Daoy (cell line): ENCODE measurements around the gene CNTNAP2. TPM values are rescaled to one million over a fixed set of nuclear protein-coding genes. Genes with fewer than 3 reads are reported as not detected.

Experiments
- DNase-seq: peaks from one replicate; pipeline ENCODE4 v3.0.0-alpha.2; 2015; ENCODE audit warnings: low read depth
- total RNA-seq: library from RNA; depleted of rRNA; stranded (reverse); fragments of >200 nt; shearing (Covaris generic); gene quantifications from 2 replicates; pipeline ENCODE4 v1.2.3, GENCODE V29; 2014

CNTNAP2 gene
- total RNA-seq, 1 experiment from 2014 or later: 6.4 TPM

- DNase-seq: no peak
These were observed 449.3 kb downstream of the CNTNAP2 start for GRCh38 chr7:146565872-146566271.

DNA sequence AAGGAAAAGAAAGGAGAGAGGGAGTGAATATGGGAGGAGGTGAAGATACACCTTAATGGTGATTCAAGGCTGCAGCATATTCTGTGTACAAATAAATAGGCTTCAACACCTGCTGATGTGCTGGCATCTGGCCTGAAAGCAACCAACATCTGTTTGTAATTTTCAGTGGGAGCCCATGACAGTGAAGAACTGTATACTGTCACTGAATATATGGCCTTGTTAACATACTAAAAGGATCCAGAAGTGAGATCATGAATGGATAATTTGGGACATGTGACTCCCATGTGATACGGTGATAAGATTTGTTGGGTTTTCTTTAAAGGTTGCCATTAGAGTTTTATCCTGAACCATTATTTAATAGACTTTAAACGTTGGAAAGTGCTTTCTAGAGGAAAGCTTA lies 459.3 kb downstream of the CNTNAP2 start:
- no peak for DNase-seq

GRCh38 chr7:146591976-146592375 lies 475.4 kb downstream of the CNTNAP2 start:
- no peak for DNase-seq

DNA sequence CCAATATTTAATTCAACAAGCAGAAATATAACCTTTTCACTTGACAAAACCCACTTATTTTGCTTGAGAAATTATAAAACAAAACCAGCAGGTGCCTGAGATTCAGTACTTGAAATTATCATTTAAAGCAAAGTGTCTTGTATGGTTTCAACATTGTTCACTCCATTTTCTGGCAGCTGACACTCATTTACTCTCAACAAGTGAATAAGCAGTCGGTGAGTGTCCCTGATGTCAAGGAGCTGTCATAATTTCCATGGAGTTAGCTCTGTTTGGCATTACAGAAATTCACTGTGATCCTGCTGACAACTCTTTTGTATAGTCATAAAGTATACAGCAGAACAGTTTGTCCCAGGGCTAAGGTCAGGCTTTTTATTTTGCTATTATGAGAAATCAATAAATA lies 490.0 kb downstream of the CNTNAP2 start:
- no peak for DNase-seq

- no peak for DNase-seq
These were observed 503.0 kb downstream of the CNTNAP2 start for GRCh38 chr7:146619641-146620040.

- no peak for DNase-seq
These were observed 510.3 kb downstream of the CNTNAP2 start for GRCh38 chr7:146626912-146627311.

- DNase-seq: no peak
These were observed 518.8 kb downstream of the CNTNAP2 start for GRCh38 chr7:146635205-146636032.

DNA sequence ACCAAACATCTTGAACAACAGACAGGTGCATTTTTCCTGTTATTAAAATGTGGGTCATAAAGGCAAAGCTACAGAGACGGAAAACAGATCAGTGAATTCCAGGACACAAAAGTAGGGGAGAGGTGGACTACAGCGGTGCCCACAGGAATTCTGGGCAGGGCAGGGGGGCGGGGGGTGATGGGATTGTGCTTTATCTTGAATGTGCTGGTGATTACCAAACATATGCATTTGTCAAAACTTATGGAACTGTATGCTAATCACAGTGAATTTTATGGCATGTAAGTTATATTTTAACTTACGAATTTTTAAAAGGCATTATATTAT lies 519.4 kb downstream of the CNTNAP2 start:
- DNase-seq: no peak

GRCh38 chr7:146636581-146636980 lies 520.0 kb downstream of the CNTNAP2 start:
- no peak for DNase-seq

DNA sequence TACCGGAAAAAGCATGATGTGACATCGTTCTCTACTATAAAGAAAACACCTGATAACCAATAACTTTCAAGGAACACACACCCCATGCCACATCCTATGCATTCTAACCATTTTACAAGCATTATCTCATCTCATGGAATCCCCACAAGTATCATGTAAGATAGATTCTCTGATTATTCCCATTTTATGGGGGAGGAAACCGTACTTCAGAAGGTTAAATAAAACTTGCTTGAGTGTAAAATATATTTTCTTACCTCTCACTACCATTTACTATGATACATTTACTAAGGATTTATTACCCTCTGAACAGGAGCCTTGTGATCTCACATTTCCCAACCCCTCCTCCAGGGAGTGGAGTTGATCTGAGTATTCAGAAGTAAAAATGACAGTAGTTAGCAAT lies 522.7 kb downstream of the CNTNAP2 start:
- no peak for DNase-seq

- no peak for DNase-seq
These were observed 524.9 kb downstream of the CNTNAP2 start for GRCh38 chr7:146641491-146641890.

DNA sequence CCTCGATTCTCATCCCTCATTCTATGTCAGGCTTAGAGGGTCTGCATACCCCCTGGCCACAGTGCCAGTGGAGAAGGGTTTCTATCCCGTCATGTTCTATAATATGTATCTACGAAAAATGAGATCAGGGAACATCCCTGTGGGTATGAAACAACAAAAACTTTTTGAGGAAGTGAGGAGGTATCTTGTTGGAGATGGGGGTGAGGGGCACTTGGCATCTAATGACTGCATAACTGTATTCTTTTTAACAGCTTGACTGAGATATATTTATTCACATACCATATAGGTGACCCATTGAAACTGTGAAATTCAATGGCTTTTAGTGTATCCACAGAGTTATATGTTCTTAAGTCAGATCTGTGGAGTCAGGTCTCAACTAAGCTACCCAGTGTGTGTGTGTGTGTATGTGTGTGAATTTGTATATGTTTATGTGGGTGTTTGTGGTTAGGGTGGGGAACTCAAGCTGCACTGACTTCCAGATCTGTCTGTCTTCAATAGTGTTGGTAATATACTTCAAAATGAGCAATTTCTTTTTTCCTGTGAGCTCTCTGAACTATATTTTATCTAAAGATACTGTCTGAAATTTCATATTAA lies 528.9 kb downstream of the CNTNAP2 start:
- no peak for DNase-seq

DNA sequence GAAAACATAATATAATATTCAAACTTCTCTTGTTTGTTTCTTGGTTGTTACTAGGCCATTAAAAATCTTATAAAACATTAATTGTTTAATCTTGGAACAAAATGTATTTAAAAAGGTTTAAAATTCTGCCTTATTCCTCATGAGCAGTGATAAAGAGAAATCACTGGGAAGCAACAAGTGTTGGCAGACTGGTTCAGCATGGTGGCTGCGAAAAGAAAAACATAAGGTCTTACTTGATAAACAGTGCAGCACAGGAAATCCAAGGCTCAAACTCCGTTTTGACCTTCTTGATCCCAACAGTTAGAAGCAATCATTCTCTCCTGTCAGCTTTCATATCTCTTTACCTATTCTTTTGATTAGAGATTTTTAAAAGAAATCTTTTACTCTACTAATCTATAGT lies 530.8 kb downstream of the CNTNAP2 start:
- no peak for DNase-seq

- DNase-seq: no peak
These were observed 535.6 kb downstream of the CNTNAP2 start for GRCh38 chr7:146652176-146652575.

DNA sequence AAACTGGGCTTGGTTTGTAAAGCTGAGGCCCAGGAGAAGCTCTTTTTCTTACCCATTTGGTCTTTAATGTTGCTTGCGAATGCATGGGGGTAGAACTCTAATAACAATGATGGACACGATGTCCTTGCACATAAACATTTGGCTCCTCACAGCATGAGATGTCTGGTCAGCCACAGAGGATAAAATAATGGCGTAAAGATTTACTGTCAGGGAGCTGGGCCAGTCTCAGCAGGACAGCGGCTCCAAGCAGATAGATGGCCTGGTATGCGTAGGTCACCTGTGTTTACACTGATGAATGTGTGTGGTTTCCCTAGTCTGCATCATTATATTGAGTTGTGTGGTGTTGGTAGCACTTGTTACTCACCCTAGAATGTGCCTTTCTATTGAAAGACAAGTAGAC lies 537.4 kb downstream of the CNTNAP2 start:
- no peak for DNase-seq

DNA sequence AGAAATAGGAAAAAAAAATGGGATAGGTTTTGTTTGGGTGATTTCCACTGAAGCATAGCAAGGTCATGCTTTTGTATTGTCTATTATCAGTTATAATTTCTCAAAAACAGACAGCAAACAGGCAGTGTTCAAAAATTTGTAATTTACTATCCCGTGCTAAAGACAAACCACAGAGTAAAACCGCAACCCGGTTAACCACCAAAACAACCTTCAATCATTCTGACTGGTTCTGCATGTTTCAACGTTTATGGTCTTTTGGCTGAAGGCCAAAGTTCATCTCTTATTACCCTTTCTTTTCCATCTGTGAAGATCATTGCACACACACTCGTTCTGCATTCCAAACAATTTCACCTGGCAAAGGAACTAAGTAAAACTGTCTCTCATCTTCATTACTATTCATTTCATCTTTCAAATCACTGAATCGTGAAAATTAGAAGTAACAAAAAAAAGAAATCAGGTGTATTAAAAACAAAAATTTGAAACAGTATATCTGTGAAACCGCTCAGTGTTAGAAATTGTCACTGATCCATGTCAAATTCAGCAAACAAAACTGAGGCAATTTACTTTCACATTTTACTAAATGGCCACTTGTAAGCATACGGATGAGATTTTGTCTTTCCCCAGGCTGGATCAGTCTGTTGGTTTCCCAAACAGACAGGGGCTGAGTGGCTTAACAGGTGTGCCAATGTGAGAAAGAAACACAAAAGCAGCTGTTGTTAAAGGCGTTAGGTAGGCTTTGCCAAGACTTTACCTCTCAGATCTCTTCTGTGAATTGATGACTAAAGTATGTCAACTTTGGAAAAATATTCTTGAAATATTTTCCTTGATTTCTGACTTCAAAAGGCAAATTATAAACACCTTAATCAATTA lies 539.6 kb downstream of the CNTNAP2 start:
- DNase-seq: no peak

GRCh38 chr7:146656988-146657387 lies 540.4 kb downstream of the CNTNAP2 start:
- no peak for DNase-seq

DNA sequence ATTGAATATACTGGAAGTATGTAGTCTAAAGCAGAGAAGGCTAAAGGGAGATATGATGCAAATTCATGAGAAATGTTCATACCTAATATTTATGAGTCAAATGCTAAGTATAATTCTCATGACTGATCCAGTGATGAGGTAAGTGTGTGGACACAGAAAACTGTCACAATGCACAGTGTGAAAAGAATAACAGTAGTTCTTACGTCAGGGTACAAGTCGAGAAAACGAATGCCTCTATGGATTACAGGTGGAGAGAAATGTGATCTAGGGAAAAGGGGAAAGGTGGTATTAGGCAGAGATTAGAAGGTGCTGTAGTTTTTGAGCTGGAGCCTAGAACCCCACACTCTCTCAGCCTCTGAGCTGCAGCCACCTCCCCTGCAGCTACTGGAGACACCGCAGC lies 542.0 kb downstream of the CNTNAP2 start:
- no peak for DNase-seq

GRCh38 chr7:146659732-146660131 lies 543.1 kb downstream of the CNTNAP2 start:
- no peak for DNase-seq

GRCh38 chr7:146660839-146661238 lies 544.2 kb downstream of the CNTNAP2 start:
- no peak for DNase-seq

- DNase-seq: no peak
These were observed 544.8 kb downstream of the CNTNAP2 start for GRCh38 chr7:146661435-146661834.

DNA sequence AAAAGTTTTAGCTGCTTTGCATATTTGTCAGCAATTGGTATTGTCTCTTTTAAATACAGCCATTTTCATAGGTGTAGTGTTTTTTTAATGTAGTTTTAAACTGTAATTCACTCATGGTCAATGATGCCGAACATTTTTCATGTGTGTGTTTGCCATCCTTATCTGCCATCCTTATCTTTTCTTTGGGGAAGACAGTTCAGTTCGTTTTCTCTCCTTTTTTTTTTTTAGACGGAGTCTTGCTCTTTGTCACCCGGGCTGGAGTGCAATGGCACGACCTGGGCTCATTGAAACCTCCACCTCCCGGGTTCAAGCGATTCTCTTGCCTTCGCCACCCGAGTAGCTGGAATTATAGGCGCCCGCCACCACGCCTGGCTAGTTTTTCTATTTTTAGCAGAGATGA lies 545.3 kb downstream of the CNTNAP2 start:
- no peak for DNase-seq

- no peak for DNase-seq
These were observed 548.4 kb downstream of the CNTNAP2 start for GRCh38 chr7:146665023-146665422.
